ENCODE results near the gene BCAS1. TPM values are rescaled to one million over a fixed set of nuclear protein-coding genes. Genes with fewer than 3 reads are reported as not detected.
A peak's percentile ranks its signal among the peaks of the same experiment; 100 is the strongest.

Gene BCAS1
- total and polyA plus RNA-seq, 2 donors (not counting 3 experiments of a cell fraction or from before 2014, with no cell fraction given): not detected

GRCh38 chr20:53934421-53935343 lies 135.7 kb downstream of the BCAS1 start:
- Histone ChIP-seq H3K4me3 (replicated peaks in 1 of 3; ENCODE audit: insufficient read depth in 1 of 3, low read depth in 1 of 3, low read length in 3 of 3) (no peak overlapping the region), H3K27me3 (ENCODE audit: control insufficient read depth in 2 of 2, insufficient read depth in 2 of 2, low read length in 2 of 2) (no peaks in the 10 kb centered on the region), H3K36me3 (ENCODE audit: control insufficient read depth in 2 of 2, extremely low read depth in 1 of 2, insufficient read depth in 2 of 2, low read length in 2 of 2) (no peaks in the 10 kb centered on the region), H3K79me2 (ENCODE audit: control insufficient read depth, insufficient read depth, low read length) (no peaks in the 10 kb centered on the region), H3K9me3 (replicated peaks; ENCODE audit: control insufficient read depth, insufficient read depth, low read length) (no peaks in the 10 kb centered on the region), H3K9me1 (replicated peaks; ENCODE audit: control insufficient read depth, extremely low read depth, insufficient read depth, low read length) (no peaks in the 10 kb centered on the region), H3K9ac (replicated peaks; ENCODE audit: extremely low read depth, insufficient read depth, low read length) (peak overlapping the region; percentile 62), H3K4me1 (ENCODE audit: control insufficient read depth, extremely low read depth, insufficient read depth, low read length) (peaks cover 25% of the 10 kb centered on the region), H3K4me2 (ENCODE audit: insufficient read depth, low read length) (peak overlapping the region; percentile 58), H3K27ac (ENCODE audit: insufficient read depth, low read depth, low read length) (peak overlapping the region; percentile 78), H4K20me1 (replicated peaks; ENCODE audit: control insufficient read depth, extremely low read depth, insufficient read depth, low read length) (no peaks in the 10 kb centered on the region), H2AFZ (ENCODE audit: low read depth, low read length) (peak overlapping the region; percentile 68)
- peak; percentile 60 for FAIRE-seq
- ChIA-PET CTCF (interaction anchor here (0.7 to 3.5 kb wide), 11 partner anchors 8 to 388 kb away, joined by 3 to 33 read pairs (median 5); no protein-coding TSS in a partner anchor), POLR2A (interaction anchor here (0.6 to 1.0 kb wide), 3 partner anchors 18 to 37 kb away, joined by 3 to 4 read pairs (median 4); no protein-coding TSS in a partner anchor)
- intact Hi-C loops (cut with micrococcal nuclease) (loop anchor here (1.0 kb wide), 2 partner anchors 8 to 19 kb away; no protein-coding TSS in a partner anchor), dilution Hi-C loops (cut with MboI; ENCODE audit: extremely low pct_ligation_motif_present, low sequenced_read_pairs) (loop anchor here (25.0 kb wide), 1 partner anchor 347 kb away; the partner anchor contains the start of gene ZNF217)
- TF ChIP-seq EZH2 (IDR thresholded peaks at IDR 0.05; ENCODE audit: borderline replicate concordance, low read depth, low read length, severe bottlenecking) (no peak), GATA2 (IDR thresholded peaks at IDR 0.05; ENCODE audit: insufficient read depth, insufficient read length, low read depth, low read length) (peak; percentile 15), POLR2AphosphoS5 (IDR thresholded peaks at IDR 0.05; ENCODE audit: insufficient read depth, low read depth, low read length) (no peak), MYC (IDR thresholded peaks at IDR 0.05; ENCODE audit: low read depth, low read length) (no peak), JUN (IDR thresholded peaks at IDR 0.05; ENCODE audit: borderline replicate concordance, insufficient read depth, insufficient read length, low read depth) (peak; percentile 13), FOS (IDR thresholded peaks at IDR 0.05; ENCODE audit: borderline replicate concordance, insufficient read depth, low read length) (peak; percentile 7)
- DNase-seq (ENCODE audit: low read depth, low spot score): peak; percentile 93
- TSS peak; percentile 94 for BruUV-seq (replicated peaks)
